GM06990 (cell line): ENCODE measurements around the gene RGMB.
A peak's percentile ranks its signal among the peaks of the same experiment; 100 is the strongest.

Experiments
- DNase-seq: peaks from one replicate; pipeline ENCODE4 v3.0.0-alpha.2; 2011; ENCODE audit not compliant: insufficient read length; ENCODE audit errors: extremely low read depth
- H3K27me3 ChIP-seq: replicated peaks from 2 replicates; pipeline ENCODE4 v1.6.0; 2011; ENCODE audit warnings: low read length; ENCODE audit not compliant: control insufficient read depth, insufficient read depth
- H3K36me3 ChIP-seq: 2 replicates; pipeline ENCODE4 v1.5.1; 2011; ENCODE audit warnings: low read length; ENCODE audit not compliant: control insufficient read depth, insufficient read depth
- H3K4me3 ChIP-seq: replicated peaks from 2 replicates; pipeline ENCODE4 v1.5.1; 2011; ENCODE audit warnings: low read depth, mild to moderate bottlenecking, control low read depth, low read length
- CTCF ChIP-seq: IDR thresholded peaks from 2 replicates; pipeline ENCODE4 v1.5.1; 2011; ENCODE audit warnings: low read length, control low read depth, mild to moderate bottlenecking, inconsistent platforms; ENCODE audit not compliant: insufficient read depth, poor library complexity, severe bottlenecking

RGMB gene

DNA sequence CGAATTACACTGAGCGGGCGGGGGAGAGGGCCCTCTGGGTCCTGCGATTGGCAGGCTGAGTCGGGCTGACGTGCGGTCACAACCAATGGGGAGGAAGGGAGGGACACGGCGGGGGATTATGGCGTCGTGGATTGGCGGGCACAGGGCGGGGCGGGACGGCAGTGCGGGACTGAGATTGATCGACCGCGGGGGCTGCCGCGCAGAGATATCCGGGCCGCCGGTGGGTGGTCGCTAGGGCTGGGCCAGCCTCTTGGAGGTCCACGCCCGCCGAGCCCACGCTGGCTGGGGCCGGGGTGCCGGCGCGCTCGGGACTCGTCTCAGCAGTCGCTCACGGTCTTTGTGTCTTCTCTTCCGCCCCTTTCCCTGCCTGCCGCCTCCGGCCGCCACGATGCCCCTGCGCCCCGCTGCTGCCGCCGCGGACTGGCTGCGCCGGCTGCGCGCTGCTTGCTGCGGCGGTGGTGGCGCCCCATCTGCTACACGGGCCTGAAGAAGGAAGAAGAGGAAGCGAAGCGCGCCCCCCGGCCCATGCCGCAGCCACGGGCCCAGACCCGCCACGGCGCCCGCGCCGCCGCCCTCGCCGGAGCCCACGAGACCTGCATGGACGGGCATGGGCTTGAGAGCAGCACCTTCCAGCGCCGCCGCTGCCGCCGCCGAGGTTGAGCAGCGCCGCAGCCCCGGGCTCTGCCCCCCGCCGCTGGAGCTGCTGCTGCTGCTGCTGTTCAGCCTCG is at the start of gene RGMB:
Gene RGMB (plus strand): TSS at position 200 of the 728 bp plus-strand sequence. CDS start 408 bp downstream, at position 608.
- peak; percentile 96 for DNase-seq
- H3K36me3 ChIP-seq: no peaks in the 10 kb centered on the region

DNA sequence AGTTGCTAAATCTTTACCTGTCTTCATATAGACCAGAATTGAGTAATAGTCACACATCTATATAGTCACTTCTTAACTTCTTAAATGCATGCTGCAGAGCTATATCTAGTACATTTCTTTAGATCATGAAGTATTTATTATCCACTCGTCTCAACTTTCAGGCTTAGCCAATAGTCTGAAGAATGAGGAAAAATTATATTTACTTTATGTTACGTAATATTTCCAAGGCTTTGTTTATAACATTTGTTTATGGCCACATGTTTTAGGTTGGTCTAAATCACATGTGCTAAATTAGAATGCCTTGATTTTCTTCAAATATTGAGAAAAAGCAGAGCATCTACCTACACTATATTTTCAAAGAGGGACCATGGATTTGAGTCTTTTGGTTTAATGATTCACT is 47.2 kb upstream of the RGMB start:
- no peaks in the 10 kb centered on the region for H3K27me3 ChIP-seq
- no peak for DNase-seq
- no peak overlapping the region for H3K4me3 ChIP-seq
- H3K36me3 ChIP-seq: no peaks in the 10 kb centered on the region
- TF ChIP-seq CTCF: no peak

More for the DNA sequence above, at the start of gene RGMB:
- TF ChIP-seq CTCF: no peak
- Histone ChIP-seq H3K4me3 (peak within 1 kb of the TSS; percentile 81), H3K27me3 (no peaks in the 10 kb centered on the region)

DNA sequence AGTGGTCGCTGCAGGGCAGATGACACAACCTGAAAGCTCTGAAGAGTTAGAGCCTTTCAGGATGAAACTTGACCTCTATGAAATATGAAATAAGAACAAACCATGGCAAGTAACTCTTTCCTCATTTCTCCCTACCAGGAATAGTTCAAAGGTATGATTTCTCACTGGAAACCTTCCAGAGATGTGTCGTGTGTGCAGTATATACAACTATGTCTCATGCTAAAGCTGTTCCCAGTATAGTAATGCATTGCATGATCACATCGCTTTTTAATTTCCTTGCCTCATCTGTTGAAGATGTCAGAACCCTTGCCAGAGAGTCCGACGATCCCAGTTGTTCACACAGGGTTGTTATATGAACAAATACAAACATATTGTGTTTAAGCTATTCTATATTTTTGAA is 45.8 kb upstream of the RGMB start:
- H3K27me3 ChIP-seq: no peaks in the 10 kb centered on the region
- TF ChIP-seq CTCF: no peak
- H3K36me3 ChIP-seq: no peaks in the 10 kb centered on the region
- DNase-seq: no peak
- no peak overlapping the region for H3K4me3 ChIP-seq

DNA sequence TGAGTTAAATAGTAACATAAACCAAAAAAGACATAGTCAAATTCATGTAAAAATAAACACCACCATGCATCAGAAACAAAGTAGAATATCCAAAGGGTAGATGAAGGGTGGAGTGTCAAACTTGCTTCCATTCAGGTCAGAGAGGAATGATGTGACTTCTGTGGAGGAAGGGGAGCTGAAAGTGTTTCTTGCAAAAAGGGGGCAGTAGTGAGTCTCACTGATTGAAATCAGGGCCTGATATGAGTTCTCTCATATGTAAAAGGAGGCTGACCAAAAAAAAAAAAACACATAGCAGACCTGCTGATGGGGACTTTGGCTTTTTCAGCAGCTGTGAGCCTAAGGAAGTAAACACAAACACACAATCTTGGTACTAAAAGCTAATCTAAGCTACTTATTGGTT is 38.8 kb upstream of the RGMB start:
- DNase-seq: no peak
- no peaks in the 10 kb centered on the region for H3K27me3 ChIP-seq
- H3K4me3 ChIP-seq: no peak overlapping the region
- H3K36me3 ChIP-seq: no peaks in the 10 kb centered on the region
- peak; percentile 27 for TF ChIP-seq CTCF

- Histone ChIP-seq H3K27me3 (no peaks in the 10 kb centered on the region), H3K36me3 (no peaks in the 10 kb centered on the region), H3K4me3 (no peak overlapping the region)
- no peak for TF ChIP-seq CTCF
- no peak for DNase-seq
Measured at GRCh38 chr5:98735806-98736507, 37.5 kb upstream of the RGMB start.
